Measurements from ENCODE around the gene SPATA18. TPM values are rescaled to one million over a fixed set of nuclear protein-coding genes. Genes with fewer than 3 reads are reported as not detected.
"Not testable (repeated sequence)": the region's sequence is repeated elsewhere in the genome, so short reads cannot be mapped to it uniquely, and the experiment has no call there.

The SPATA18 gene
- total RNA-seq, 4 donors from 2014 or later, result 0.30 to 6.3 (median 4.3) TPM

- Histone ChIP-seq H3K4me3 (no peak overlapping the region), H3K4me1 (no peaks in the 10 kb centered on the region)
- WGBS, 2 donors, result 57 to 65% methylated on average over 5 of the region's 5 CpGs
These were observed 75.9 kb downstream of the SPATA18 start for GRCh38 chr4:52126966-52127365.

GRCh38 chr4:52135171-52135570 is 84.1 kb downstream of the SPATA18 start:
- 70 to 74% methylated on average over 3 of the region's 3 CpGs for WGBS, 2 donors

More at GRCh38 chr4:52126966-52127365, 75.9 kb downstream of the SPATA18 start:
- H3K9me3 ChIP-seq, result peaks cover 0 to 9% (median 0%) of the 10 kb centered on the region in 4 donors
- H3K27me3 ChIP-seq, result no peaks in the 10 kb centered on the region
- no peaks in the 10 kb centered on the region for H3K36me3 ChIP-seq
- TF ChIP-seq CTCF (IDR thresholded peaks at IDR 0.05) (no peak), POLR2A (IDR thresholded peaks at IDR 0.05) (no peak), EP300 (IDR thresholded peaks at IDR 0.05) (no peak)
- no peak overlapping the region for H3K27ac ChIP-seq
- DNase-seq (ENCODE audit: low spot score in 2 of 2), result no peak

GRCh38 chr4:52137152-52137551 is 86.0 kb downstream of the SPATA18 start:
- DNase-seq (ENCODE audit: low spot score in 2 of 2); H3K36me3 ChIP-seq; H3K4me3 ChIP-seq; H3K27ac ChIP-seq; H3K4me1 ChIP-seq; H3K9me3 ChIP-seq; H3K27me3 ChIP-seq: not testable (repeated sequence)
- 0 to 35% methylated on average over 1 of the region's 1 CpG for WGBS, 2 donors

More at GRCh38 chr4:52135171-52135570, 84.1 kb downstream of the SPATA18 start:
- no peak for TF ChIP-seq CTCF (IDR thresholded peaks at IDR 0.05)
- no peak for TF ChIP-seq EP300 (IDR thresholded peaks at IDR 0.05)
- TF ChIP-seq POLR2A (IDR thresholded peaks at IDR 0.05), result no peak
- no peaks in the 10 kb centered on the region for H3K27me3 ChIP-seq
- no peak for DNase-seq (ENCODE audit: low spot score in 2 of 2)
- no peaks in the 10 kb centered on the region for H3K36me3 ChIP-seq
- peaks cover 0 to 2% (median 0%) of the 10 kb centered on the region in 4 donors for H3K9me3 ChIP-seq
- no peak overlapping the region for H3K27ac ChIP-seq
- no peaks in the 10 kb centered on the region for H3K4me1 ChIP-seq
- H3K4me3 ChIP-seq, result no peak overlapping the region

- Histone ChIP-seq H3K4me1 (no peaks in the 10 kb centered on the region), H3K9me3 (peaks cover 0 to 8% (median 0%) of the 10 kb centered on the region in 4 donors), H3K36me3 (no peaks in the 10 kb centered on the region), H3K4me3 (no peak overlapping the region), H3K27ac (no peak overlapping the region), H3K27me3 (no peaks in the 10 kb centered on the region)
- WGBS, 2 donors, result 81% methylated on average over 2 of the region's 2 CpGs
- TF ChIP-seq POLR2A (IDR thresholded peaks at IDR 0.05) (no peak), CTCF (IDR thresholded peaks at IDR 0.05) (no peak), EP300 (IDR thresholded peaks at IDR 0.05) (no peak)
- no peak for DNase-seq (ENCODE audit: low spot score in 2 of 2)
These were observed 91.7 kb downstream of the SPATA18 start for GRCh38 chr4:52142816-52143215.

- H3K4me1 ChIP-seq, result no peaks in the 10 kb centered on the region
- no peak for TF ChIP-seq POLR2A (IDR thresholded peaks at IDR 0.05)
- TF ChIP-seq CTCF (IDR thresholded peaks at IDR 0.05), result no peak
- TF ChIP-seq EP300 (IDR thresholded peaks at IDR 0.05), result no peak
- H3K36me3 ChIP-seq, result no peaks in the 10 kb centered on the region
- 68 to 69% methylated on average over 3 of the region's 3 CpGs for WGBS, 2 donors
- H3K27me3 ChIP-seq, result no peaks in the 10 kb centered on the region
- no peak for DNase-seq (ENCODE audit: low spot score in 2 of 2)
- no peak overlapping the region for H3K4me3 ChIP-seq
- no peak overlapping the region for H3K27ac ChIP-seq
- peaks cover 0 to 8% (median 0%) of the 10 kb centered on the region in 4 donors for H3K9me3 ChIP-seq
These were observed 92.7 kb downstream of the SPATA18 start for GRCh38 chr4:52143815-52144214.

- whole genome bisulfite sequencing, 2 donors, result 74 to 75% methylated on average over 7 of the region's 7 CpGs
- no peak overlapping the region for H3K27ac ChIP-seq
- no peaks in the 10 kb centered on the region for H3K4me1 ChIP-seq
- TF ChIP-seq CTCF (IDR thresholded peaks at IDR 0.05) (no peak), EP300 (IDR thresholded peaks at IDR 0.05) (no peak), POLR2A (IDR thresholded peaks at IDR 0.05) (no peak)
- H3K27me3 ChIP-seq, result no peaks in the 10 kb centered on the region
- no peaks in the 10 kb centered on the region for H3K36me3 ChIP-seq
- no peak for DNase-seq (ENCODE audit: low spot score in 2 of 2)
- no peak overlapping the region for H3K4me3 ChIP-seq
- peaks cover 0 to 8% (median 0%) of the 10 kb centered on the region in 4 donors for H3K9me3 ChIP-seq
These were observed 93.3 kb downstream of the SPATA18 start for GRCh38 chr4:52144372-52144771.

All from tibial nerve (tissue), 4 donors.